Stomach smooth muscle (tissue), 2 donors: ENCODE results near the gene CYP39A1.

ENCODE experiments used
- H3K27ac ChIP-seq: one replicate; pipeline ENCODE4 v1.7.0; 2013; ENCODE audit warnings: mild to moderate bottlenecking, low read length, inconsistent platforms
- H3K27me3 ChIP-seq, 2 donors: one replicate each; pipeline ENCODE4 v1.7.0; 2013; ENCODE audit warnings: low read length in 2 of 2; ENCODE audit not compliant: insufficient read depth in 2 of 2, control insufficient read depth in 1 of 2
- H3K36me3 ChIP-seq, 2 donors: one replicate each; pipeline ENCODE4 v1.7.0; 2013; ENCODE audit warnings: low read length in 2 of 2; ENCODE audit not compliant: control insufficient read depth in 2 of 2, insufficient read depth in 2 of 2
- H3K4me1 ChIP-seq: one replicate; pipeline ENCODE4 v1.7.0; 2013; ENCODE audit warnings: low read length; ENCODE audit not compliant: control insufficient read depth, insufficient read depth
- H3K4me3 ChIP-seq, 2 donors: one replicate each; pipeline ENCODE4 v1.7.0; 2013; ENCODE audit warnings: low read length in 2 of 2
- H3K9ac ChIP-seq, 2 donors: one replicate each; pipeline ENCODE4 v1.7.0; 2013; ENCODE audit warnings: low read length in 2 of 2, mild to moderate bottlenecking in 1 of 2
- H3K9me3 ChIP-seq, 2 donors: one replicate each; pipeline ENCODE4 v1.7.0; 2013; ENCODE audit warnings: low read length in 2 of 2; ENCODE audit not compliant: control insufficient read depth in 2 of 2
- donor health status: healthy.
- donor health status: Pancreatic carcinoma.

Gene CYP39A1

DNA sequence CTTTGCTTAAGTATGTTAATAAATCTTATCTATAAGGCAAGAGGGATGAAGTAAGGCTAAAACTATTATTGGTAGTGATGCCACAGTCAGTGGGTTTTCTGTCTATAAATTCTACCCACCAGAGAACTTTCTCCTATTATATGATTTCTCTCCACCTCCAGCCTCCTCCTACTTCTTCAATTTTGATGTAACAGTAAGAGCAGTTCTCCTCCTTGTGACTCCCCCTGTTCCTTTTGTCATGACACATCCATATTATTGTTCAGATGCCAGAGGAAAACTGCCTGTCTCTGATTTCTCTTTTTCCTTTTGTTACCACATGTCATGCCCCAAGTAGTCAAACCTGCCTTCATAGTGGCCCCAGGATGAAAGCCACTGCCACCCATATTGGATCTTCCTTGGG, 152.2 kb downstream of the CYP39A1 start:
- H3K9ac ChIP-seq: no peak overlapping the region
- no peaks in the 10 kb centered on the region for H3K27me3 ChIP-seq
- H3K36me3 ChIP-seq: no peaks in the 10 kb centered on the region
- H3K9me3 ChIP-seq: no peaks in the 10 kb centered on the region
- H3K27ac ChIP-seq: no peak overlapping the region
- H3K4me1 ChIP-seq: no peaks in the 10 kb centered on the region
- H3K4me3 ChIP-seq: no peak overlapping the region
